H1 (cell line): ENCODE data around the gene ELP4. TPM values are rescaled to one million over a fixed set of nuclear protein-coding genes. Genes with fewer than 3 reads are reported as not detected.

Experiments used
- ASH2L ChIP-seq: fragments of 200-600, 300-600 bp; sonication (generic); IDR thresholded peaks from one replicate; pipeline ENCODE4 v1.7.1; 2017; ENCODE audit warnings: low read length
- BCL11A ChIP-seq, 2 experiments: IDR thresholded peaks; one replicate each; pipeline ENCODE4 v1.6.1; 2011; ENCODE audit warnings: low read depth in 2 of 2, low read length in 2 of 2, mild to moderate bottlenecking in 2 of 2
- BRCA1 ChIP-seq: IDR thresholded peaks from 2 replicates; pipeline ENCODE4 v1.6.1; 2012; ENCODE audit warnings: low read depth, low read length, improper control_type of control experiment
- CBX8 ChIP-seq: fragments of 300-800, 300-1000 bp; sonication (generic); IDR thresholded peaks from 2 replicates; pipeline ENCODE4 v1.7.1; 2016; ENCODE audit warnings: low read depth, low read length, borderline replicate concordance
- CHD1 ChIP-seq: IDR thresholded peaks from 2 replicates; pipeline ENCODE4 v1.6.1; 2012; ENCODE audit warnings: low read depth, low read length, improper control_type of control experiment
- CREB1 ChIP-seq: IDR thresholded peaks from 2 replicates; pipeline ENCODE4 v1.6.1; 2012; ENCODE audit warnings: inconsistent platforms
- EZH2 ChIP-seq: fragments of 200-600 bp; sonication (generic); IDR thresholded peaks from 2 replicates; pipeline ENCODE4 v1.7.1; 2012; ENCODE audit warnings: low read depth, mild to moderate bottlenecking, moderate library complexity, low read length, inconsistent platforms; ENCODE audit not compliant: severe bottlenecking
- KDM5A ChIP-seq: fragments of 200-600 bp; IDR thresholded peaks from 2 replicates; pipeline ENCODE4 v1.7.1; 2012; ENCODE audit warnings: mild to moderate bottlenecking, low read length, inconsistent platforms, mixed read lengths
- NANOG ChIP-seq: IDR thresholded peaks from 2 replicates; pipeline ENCODE4 v1.6.1; 2011; ENCODE audit warnings: low read length, low read depth, mild to moderate bottlenecking, inconsistent platforms; ENCODE audit not compliant: insufficient read depth, poor library complexity, severe bottlenecking
- NRF1 ChIP-seq: IDR thresholded peaks from 2 replicates; pipeline ENCODE4 v1.6.1; 2011; ENCODE audit warnings: mild to moderate bottlenecking, low read depth, low read length, improper control_type of control experiment
- PHF8 ChIP-seq: fragments of 200-600 bp; sonication (generic); conservative IDR thresholded peaks from 2 replicates; pipeline ENCODE4 v1.7.1; 2012; ENCODE audit warnings: low read depth, mild to moderate bottlenecking, inconsistent platforms, low read length, moderate library complexity
- POLR2A ChIP-seq, 2 experiments: IDR thresholded peaks; 1 replicate in 1 of 2; 2 replicates in 1 of 2; pipeline ENCODE4 v1.6.1; 2011; ENCODE audit warnings: low read depth in 2 of 2, low read length in 2 of 2, mild to moderate bottlenecking in 2 of 2; ENCODE audit errors: control extremely low read depth in 1 of 2
- RAD21 ChIP-seq, 2 experiments: IDR thresholded peaks in 1 of 2; conservative IDR thresholded peaks in 1 of 2; 2 replicates each; pipeline ENCODE4 v1.6.1; 2011; ENCODE audit warnings: low read depth in 2 of 2, low read length in 2 of 2, improper control_type of control experiment in 1 of 2, inconsistent platforms in 1 of 2, mild to moderate bottlenecking in 1 of 2, moderate library complexity in 1 of 2
- RBBP5 ChIP-seq: IDR thresholded peaks from 2 replicates; pipeline ENCODE4 v1.7.1; 2012; ENCODE audit warnings: low read depth, mild to moderate bottlenecking, inconsistent platforms, low read length, moderate library complexity, borderline replicate concordance
- RFX5 ChIP-seq: IDR thresholded peaks from 2 replicates; pipeline ENCODE4 v1.6.1; 2011; ENCODE audit warnings: low read depth, low read length, improper control_type of control experiment, borderline replicate concordance
- SAP30 ChIP-seq: fragments of 300-600 bp; sonication (generic); IDR thresholded peaks from 2 replicates; pipeline ENCODE4 v1.7.1; 2012; ENCODE audit warnings: low read length, moderate library complexity, mild to moderate bottlenecking, inconsistent platforms; ENCODE audit not compliant: insufficient read depth, insufficient replicate concordance
- SIN3A ChIP-seq, 2 experiments: IDR thresholded peaks in 1 of 2; conservative IDR thresholded peaks in 1 of 2; 2 replicates each; pipeline ENCODE4 v1.6.1; 2011 to 2012; ENCODE audit warnings: low read length in 2 of 2, improper control_type of control experiment in 1 of 2, low read depth in 1 of 2, mild to moderate bottlenecking in 1 of 2
- SIX5 ChIP-seq: IDR thresholded peaks from 2 replicates; pipeline ENCODE4 v1.6.1; 2011; ENCODE audit warnings: mild to moderate bottlenecking, low read depth, low read length
- SP2 ChIP-seq: IDR thresholded peaks from 2 replicates; pipeline ENCODE4 v1.6.1; 2012; ENCODE audit warnings: mild to moderate bottlenecking, low read length, inconsistent platforms
- SRF ChIP-seq: IDR thresholded peaks from 2 replicates; pipeline ENCODE4 v1.6.1; 2011; ENCODE audit warnings: mild to moderate bottlenecking, low read depth, low read length, moderate library complexity
- TAF1 ChIP-seq: IDR thresholded peaks from 2 replicates; pipeline ENCODE4 v1.6.1; 2011; ENCODE audit warnings: mild to moderate bottlenecking, low read depth, low read length
- YY1 ChIP-seq: IDR thresholded peaks from 2 replicates; pipeline ENCODE4 v1.6.1; 2011; ENCODE audit warnings: low read depth, mild to moderate bottlenecking, low read length
- ZNF274 ChIP-seq: IDR thresholded peaks from 2 replicates; pipeline ENCODE4 v1.7.0; 2012; ENCODE audit warnings: low read length, borderline replicate concordance; ENCODE audit errors: extremely low read depth
- polyA plus RNA-seq, 7 experiments: library from polyadenylated mRNA; depleted of rRNA in 3 of 7; stranded (reverse) in 5 of 7; unstranded in 2 of 7; fragments of >200 nt in 5 of 7; fragments of 200-250 nt in 2 of 7; gene quantifications; 1 replicate in 5 of 7; 2 replicates in 1 of 7; 4 replicates in 1 of 7; pipeline versions ENCODE4 v1.2.1 to v1.2.3, GENCODE V29; 2011 to 2013; ENCODE audit warnings: missing spikeins in 2 of 7, mixed read lengths in 2 of 7
- total RNA-seq: library from RNA; stranded (reverse); fragmentation: NEBNext Ultra II Directional; extraction: Animal tissue kit (Norgen Biotek cat#: 25700); gene quantifications from 2 replicates; pipeline ENCODE4 v1.2.1, GENCODE V29; 2021

Gene ELP4
- total and polyA plus RNA-seq, 2 of the 8 experiments (the other 6 are each of a cell fraction or from before 2014, with no cell fraction given), result 14.0 to 18.6 TPM

GRCh38 chr11:31819621-31820437 is 310.3 kb downstream of the ELP4 start (continued):
- TF ChIP-seq SP2 (no peak), SIX5 (no peak), NRF1 (no peak), RAD21 (IDR thresholded peaks at IDR 0.05 in 1 of 2, conservative IDR thresholded peaks at IDR 0.05 in 1 of 2; ENCODE audit: low read depth in 2 of 2, low read length in 2 of 2) (0 out of 4 replicates have a peak, but pooled peaks of 1 of the 2 experiments have one; percentile 0), RBBP5 (peak; percentile 83), YY1 (no peak), TAF1 (no peak), ZNF274 (no peak), NANOG (no peak), SAP30 (no peak), KDM5A (no peak), BRCA1 (no peak), CBX8 (peak; percentile 57; the same call in 1 of the 2 replicates), PHF8 (no peak), EZH2 (peak; percentile 92), SIN3A (conservative IDR thresholded peaks at IDR 0.05 in 1 of 2, IDR thresholded peaks at IDR 0.05 in 1 of 2; ENCODE audit: low read depth in 1 of 2, low read length in 2 of 2) (no peak), RFX5 (no peak), SRF (no peak), ASH2L (peak; percentile 69), BCL11A (IDR thresholded peaks at IDR 0.05; ENCODE audit: low read depth in 2 of 2, low read length in 2 of 2) (no peak), POLR2A (IDR thresholded peaks at IDR 0.05; ENCODE audit: control extremely low read depth in 1 of 2, low read depth in 2 of 2, low read length in 2 of 2) (no peak), CREB1 (no peak), CHD1 (peak; percentile 33; the same call in 1 of the 2 replicates)
